HepG2 (cell line): Measurements from ENCODE around the gene ZFHX3. TPM values are rescaled to one million over a fixed set of nuclear protein-coding genes. Genes with fewer than 3 reads are reported as not detected.

Source experiments
- ATAC-seq: fragments of 200-7000 bp; cut with Tn5 transposase; 3 replicates; pipeline ENCODE4 v1.9.1; 2020; ENCODE audit warnings: mild to moderate bottlenecking, moderate library complexity
- BruUV-seq: library from RNA; stranded (reverse); fragments of 400-500 nt; replicated peaks from 2 replicates; lab custom pipeline; 2021; lab: Mats Ljungman, UMichigan
- CTCF ChIA-PET: fragments of 300-600 bp; formaldehyde crosslinking; extraction: SDS; loops from one replicate; lab custom pipeline; 2021; ENCODE audit warnings: low total read pairs, inconsistent platforms, low intra/inter-chr PET ratio; lab: Yijun Ruan, JAX
- POLR2A ChIA-PET: fragments of 350-600 bp; sonication (Branson Sonifier 250); formaldehyde crosslinking; loops from one replicate; lab custom pipeline; 2020; ENCODE audit warnings: antibody characterized with exemption, inconsistent platforms; lab: Yijun Ruan, JAX
- DNase-seq: peaks from one replicate; pipeline ENCODE4 v3.0.0-alpha.2; 2015; ENCODE audit warnings: low spot score
- FAIRE-seq: peaks from 3 replicates; lab custom pipeline; 2011; peaks lifted over from hg19 to GRCh38; lab: Jason Lieb, UNC
- H2AFZ ChIP-seq: one replicate; pipeline ENCODE4 v1.6.1; 2011; ENCODE audit warnings: low read length, inconsistent platforms
- H3K27ac ChIP-seq: fragments of 300-600 bp; 3 replicates; pipeline ENCODE4 v1.8.0; 2011; ENCODE audit warnings: mixed run types, mild to moderate bottlenecking, mixed read lengths, low read length, inconsistent platforms; ENCODE audit not compliant: insufficient read depth; ENCODE audit errors: extremely low read length
- H3K27me3 ChIP-seq, 2 experiments: fragments of 200-600 bp in 1 of 2; 2 replicates in 1 of 2; 3 replicates in 1 of 2; pipeline versions ENCODE4 v1.6.0 to v1.8.0; 2011; ENCODE audit warnings: low read length in 2 of 2, mild to moderate bottlenecking in 2 of 2, moderate library complexity in 2 of 2, inconsistent platforms in 1 of 2; ENCODE audit not compliant: insufficient read depth in 2 of 2, control insufficient read depth in 1 of 2
- H3K36me3 ChIP-seq, 2 experiments: fragments of 200-600 bp in 1 of 2; replicated peaks in 1 of 2; 2 replicates in 1 of 2; 3 replicates in 1 of 2; pipeline versions ENCODE4 v1.5.1 to v1.8.0; 2011; ENCODE audit warnings: low read length in 2 of 2, inconsistent platforms in 1 of 2; ENCODE audit not compliant: insufficient read depth in 2 of 2, control insufficient read depth in 1 of 2
- H3K4me1 ChIP-seq: 2 replicates; pipeline ENCODE4 v1.5.1; 2012; ENCODE audit warnings: low read length, inconsistent platforms; ENCODE audit not compliant: insufficient read depth
- H3K4me2 ChIP-seq: 2 replicates; pipeline ENCODE4 v1.6.0; 2011; ENCODE audit warnings: low read depth, low read length, inconsistent platforms
- H3K4me3 ChIP-seq, 3 experiments: fragments of 200-600 bp in 1 of 3; sonication (generic), shearing (Covaris generic) in 1 of 3; replicated peaks in 1 of 3; 2 replicates each; pipeline ENCODE4 v1.5.1; 2011 to 2016; ENCODE audit warnings: low read length in 3 of 3, inconsistent platforms in 2 of 3, low read depth in 2 of 3, mild to moderate bottlenecking in 2 of 3, control low read depth in 1 of 3, mixed read lengths in 1 of 3; ENCODE audit not compliant: insufficient read depth in 1 of 3
- H3K79me2 ChIP-seq: one replicate; pipeline ENCODE4 v1.6.1; 2011; ENCODE audit warnings: low read length, inconsistent platforms; ENCODE audit not compliant: insufficient read depth
- H3K9ac ChIP-seq: 2 replicates; pipeline ENCODE4 v1.6.0; 2011; ENCODE audit warnings: mild to moderate bottlenecking, low read depth, low read length, inconsistent platforms; ENCODE audit not compliant: insufficient read depth
- H3K9me3 ChIP-seq: 2 replicates; pipeline ENCODE4 v1.5.1; 2012; ENCODE audit warnings: mild to moderate bottlenecking, low read length
- H4K20me1 ChIP-seq: 2 replicates; pipeline ENCODE4 v1.6.0; 2011; ENCODE audit warnings: inconsistent platforms, mild to moderate bottlenecking, low read length, moderate library complexity; ENCODE audit not compliant: insufficient read depth
- KMT2B ChIP-seq: IDR thresholded peaks from 2 replicates; pipeline ENCODE4 v1.6.1; 2016; ENCODE audit warnings: missing genetic modification reagents, missing compliant biosample characterization
- MAZ ChIP-seq, 2 experiments: sonication (generic) in 1 of 2; formaldehyde crosslinking in 1 of 2; IDR thresholded peaks; 2 replicates each; pipeline versions ENCODE4 v1.5.0 to v1.6.1; 2012 to 2020; ENCODE audit warnings: low read depth in 2 of 2, mild to moderate bottlenecking in 2 of 2, borderline replicate concordance in 1 of 2, improper control_type of control experiment in 1 of 2, low read length in 1 of 2, missing genetic modification reagents in 1 of 2, moderate library complexity in 1 of 2
- NAIF1 ChIP-seq: sonication (generic); formaldehyde crosslinking; IDR thresholded peaks from 2 replicates; pipeline ENCODE4 v1.5.0; 2020; ENCODE audit warnings: mild to moderate bottlenecking, missing genetic modification reagents, borderline replicate concordance
- PHB2 ChIP-seq: fragments of 450-650 bp; IDR thresholded peaks from 2 replicates; pipeline ENCODE4 v1.6.1; 2018; ENCODE audit not compliant: partially characterized antibody
- RAD51 ChIP-seq: fragments of 450-650 bp; IDR thresholded peaks from 2 replicates; pipeline ENCODE4 v1.6.1; 2016; ENCODE audit warnings: borderline replicate concordance
- TFAP4 ChIP-seq: sonication (generic); IDR thresholded peaks from 2 replicates; pipeline ENCODE4 v1.6.1; 2016; ENCODE audit warnings: low read depth, borderline replicate concordance
- ZFP41 ChIP-seq: sonication (generic); formaldehyde crosslinking; IDR thresholded peaks from 2 replicates; pipeline ENCODE4 v1.4.0; 2020; ENCODE audit warnings: mild to moderate bottlenecking, missing genetic modification reagents, borderline replicate concordance
- ZNF30 ChIP-seq: sonication (generic); formaldehyde crosslinking; IDR thresholded peaks from 2 replicates; pipeline ENCODE4 v1.5.0; 2020; ENCODE audit warnings: mild to moderate bottlenecking, missing genetic modification reagents
- WGBS: methylation state at CpG from one replicate; pipeline ENCODE4 v1.1.6; 2017; ENCODE audit warnings: low lambda C conversion rate; 5-methylcytosine and 5-hydroxymethylcytosine counted together
- in situ Hi-C: cut with HindIII; loops from 2 replicates; pipeline ENCODE4 v1.10.0; 2017; ENCODE audit warnings: low pct_unique_long_range_greater_than_20kb; ENCODE audit not compliant: extremely low pct_ligation_motif_present
- intact Hi-C: fragments of 100-400 bp; cut with micrococcal nuclease; formaldehyde crosslinking; loops from one replicate; pipeline ENCODE4 v1.10.0; 2022; ENCODE audit not compliant: unreplicated experiment
- polyA plus RNA-seq, 8 experiments: library from polyadenylated mRNA; depleted of rRNA in 3 of 8; stranded (reverse) in 7 of 8; unstranded in 1 of 8; fragments of >200 nt; fragmentation: Illumina TruSeq in 4 of 8; extraction: Trizol in 4 of 8; gene quantifications; 2 replicates each; pipeline versions ENCODE4 v1.2.1 to v1.2.3, GENCODE V29; 2011 to 2016; ENCODE audit warnings: low read depth in 4 of 8, missing spikeins in 1 of 8, mixed read lengths in 1 of 8; ENCODE audit not compliant: insufficient read depth in 1 of 8
- total RNA-seq, 5 experiments: library from RNA; depleted of rRNA; stranded (reverse); fragments of >200 nt; fragmentation: Illumina TruSeq; extraction: Trizol; gene quantifications; 2 replicates each; pipeline ENCODE4 v1.2.3, GENCODE V29; 2016; ENCODE audit warnings: low read depth in 1 of 5
- TF ChIP-seq, protein P1 (sequence below): sonication (generic); formaldehyde crosslinking; IDR thresholded peaks from 2 replicates; pipeline ENCODE4 v1.8.0; 2022; ENCODE audit warnings: missing genetic modification reagents, mild to moderate bottlenecking, moderate library complexity, borderline replicate concordance
- TF ChIP-seq, protein P2 (sequence below): sonication (generic); formaldehyde crosslinking; IDR thresholded peaks from 2 replicates; pipeline ENCODE4 v1.8.0; 2022; ENCODE audit warnings: low read depth, missing genetic modification reagents
- TF ChIP-seq, protein P3 (sequence below): sonication (generic); formaldehyde crosslinking; IDR thresholded peaks from 2 replicates; pipeline ENCODE4 v1.8.0; 2022; ENCODE audit warnings: missing genetic modification reagents, low read depth, mild to moderate bottlenecking, borderline replicate concordance

The ZFHX3 gene
- total and polyA plus RNA-seq, 2 of the 13 experiments (the other 11 are each of a cell fraction or from before 2014, with no cell fraction given) = 5.0 to 6.0 TPM

DNA sequence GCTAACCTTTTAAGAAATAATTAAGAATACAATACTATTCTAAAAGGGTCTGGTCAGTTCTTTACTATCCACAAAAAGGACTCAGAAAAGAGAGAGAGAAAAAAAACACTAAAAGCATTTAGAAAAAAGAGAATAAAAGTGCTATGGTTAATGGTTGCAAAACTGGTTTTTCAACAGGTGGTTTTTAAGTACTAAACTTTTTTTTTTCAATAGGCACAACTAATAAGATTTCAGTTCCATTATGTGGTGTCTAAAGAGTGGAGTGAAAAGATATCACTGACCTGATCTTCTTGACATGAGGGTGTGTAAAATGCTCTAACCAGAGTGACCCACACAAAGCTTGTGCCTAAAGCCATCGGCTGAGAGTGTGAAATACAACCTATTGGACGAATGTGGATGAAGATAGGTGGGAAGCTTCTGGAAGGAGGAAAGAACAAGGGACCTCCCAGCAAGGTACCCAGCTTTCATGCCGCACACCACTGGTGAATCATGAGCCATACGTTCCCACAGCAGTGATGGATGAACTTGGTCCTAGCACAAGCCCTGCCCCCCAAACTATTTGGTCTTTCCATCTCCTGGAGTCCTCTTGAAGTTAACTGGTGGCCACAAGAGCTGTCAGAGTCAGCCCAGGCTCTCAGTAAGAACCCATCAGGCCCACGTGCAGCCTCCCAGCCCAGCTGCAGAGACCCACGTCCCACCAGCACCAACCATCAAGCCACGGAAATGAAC lies 103.0 kb downstream of the ZFHX3 start:
- Histone ChIP-seq H3K4me3 (no peak overlapping the region), H3K9me3 (no peaks in the 10 kb centered on the region), H3K4me1 (peaks cover 50% of the 10 kb centered on the region), H3K27ac (no peak overlapping the region), H3K27me3 (no peaks in the 10 kb centered on the region), H3K79me2 (peaks cover 69% of the 10 kb centered on the region), H3K36me3 (peaks cover 24 to 73% of the 10 kb centered on the region in 2 experiments), H4K20me1 (peaks cover 13% of the 10 kb centered on the region; the same call in 1 of the 2 replicates), H3K4me2 (no peak overlapping the region), H2AFZ (no peak overlapping the region), H3K9ac (no peak overlapping the region)
- BruUV-seq = no TSS peak
- CTCF ChIA-PET = no interaction called here
- DNase-seq = no peak
- intact Hi-C loops (loop anchor here (1.0 kb wide), 1 partner anchor 28 kb away; no protein-coding TSS in a partner anchor), in situ Hi-C loops (loop anchor here (5.0 kb wide), 1 partner anchor 102 kb away; the partner anchor contains the start of gene ZFHX3)
- no peak for ATAC-seq
- no peak for FAIRE-seq
- POLR2A ChIA-PET = no interaction called here
- WGBS = 92% methylated on average over 7 of the region's 7 CpGs
- TF ChIP-seq, protein P1, sequence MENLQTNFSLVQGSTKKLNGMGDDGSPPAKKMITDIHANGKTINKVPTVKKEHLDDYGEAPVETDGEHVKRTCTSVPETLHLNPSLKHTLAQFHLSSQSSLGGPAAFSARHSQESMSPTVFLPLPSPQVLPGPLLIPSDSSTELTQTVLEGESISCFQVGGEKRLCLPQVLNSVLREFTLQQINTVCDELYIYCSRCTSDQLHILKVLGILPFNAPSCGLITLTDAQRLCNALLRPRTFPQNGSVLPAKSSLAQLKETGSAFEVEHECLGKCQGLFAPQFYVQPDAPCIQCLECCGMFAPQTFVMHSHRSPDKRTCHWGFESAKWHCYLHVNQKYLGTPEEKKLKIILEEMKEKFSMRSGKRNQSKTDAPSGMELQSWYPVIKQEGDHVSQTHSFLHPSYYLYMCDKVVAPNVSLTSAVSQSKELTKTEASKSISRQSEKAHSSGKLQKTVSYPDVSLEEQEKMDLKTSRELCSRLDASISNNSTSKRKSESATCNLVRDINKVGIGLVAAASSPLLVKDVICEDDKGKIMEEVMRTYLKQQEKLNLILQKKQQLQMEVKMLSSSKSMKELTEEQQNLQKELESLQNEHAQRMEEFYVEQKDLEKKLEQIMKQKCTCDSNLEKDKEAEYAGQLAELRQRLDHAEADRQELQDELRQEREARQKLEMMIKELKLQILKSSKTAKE (CRISPR knock-in tag) = no peak
- TF ChIP-seq ZNF30 (CRISPR knock-in tag) (no peak), RAD51 (no peak), MAZ (IDR thresholded peaks at IDR 0.05; ENCODE audit: borderline replicate concordance, low read depth, low read length) (no peak), MAZ (CRISPR knock-in tag; IDR thresholded peaks at IDR 0.05; ENCODE audit: low read depth) (no peak), ZFP41 (CRISPR knock-in tag) (no peak), KMT2B (CRISPR knock-in tag) (no peak), NAIF1 (no peak), TFAP4 (no peak), PHB2 (no peak)
- TF ChIP-seq, protein P2, sequence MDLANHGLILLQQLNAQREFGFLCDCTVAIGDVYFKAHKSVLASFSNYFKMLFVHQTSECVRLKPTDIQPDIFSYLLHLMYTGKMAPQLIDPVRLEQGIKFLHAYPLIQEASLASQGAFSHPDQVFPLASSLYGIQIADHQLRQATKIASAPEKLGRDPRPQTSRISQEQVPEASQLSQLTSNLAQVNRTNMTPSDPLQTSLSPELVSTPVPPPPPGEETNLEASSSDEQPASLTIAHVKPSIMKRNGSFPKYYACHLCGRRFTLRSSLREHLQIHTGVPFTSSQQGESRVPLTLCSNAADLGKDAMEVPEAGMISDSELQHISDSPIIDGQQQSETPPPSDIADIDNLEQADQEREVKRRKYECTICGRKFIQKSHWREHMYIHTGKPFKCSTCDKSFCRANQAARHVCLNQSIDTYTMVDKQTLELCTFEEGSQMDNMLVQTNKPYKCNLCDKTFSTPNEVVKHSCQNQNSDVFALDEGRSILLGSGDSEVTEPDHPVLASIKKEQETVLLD (CRISPR knock-in tag) = no peak
- TF ChIP-seq, protein P3, sequence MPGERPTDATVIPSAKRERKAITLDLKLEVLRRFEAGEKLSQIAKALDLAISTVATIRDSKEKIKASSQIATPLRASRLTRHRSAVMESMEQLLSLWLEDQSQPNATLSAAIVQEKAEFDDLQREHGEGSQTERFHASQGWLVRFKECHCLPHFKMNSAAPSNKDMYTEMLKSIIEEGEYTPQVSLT (CRISPR knock-in tag) = no peak
